ENCODE data around the gene FES.
A peak's percentile ranks its signal among the peaks of the same experiment; 100 is the strongest.

Gene FES

DNA sequence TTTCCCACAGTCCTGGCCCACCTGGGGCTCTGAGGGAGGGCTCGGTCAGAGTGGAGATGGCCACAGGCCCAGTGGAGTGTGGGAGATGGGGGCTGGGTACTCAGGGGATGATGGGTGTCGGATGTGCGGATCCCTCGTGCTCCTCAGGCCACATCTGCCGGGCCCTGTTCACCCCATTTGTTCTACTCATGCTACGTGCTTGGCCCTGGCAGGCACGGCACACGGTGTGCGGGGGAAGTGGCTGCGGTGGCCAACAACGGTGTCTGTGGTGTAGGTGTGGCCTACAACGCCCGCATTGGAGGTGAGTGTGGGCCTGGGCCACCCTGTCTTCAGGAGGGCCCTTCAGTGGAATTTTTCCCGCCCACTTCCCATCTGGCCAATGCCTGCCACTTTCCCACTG is 7.0 kb upstream of the FES start:
- no peak for DNase-seq

DNA sequence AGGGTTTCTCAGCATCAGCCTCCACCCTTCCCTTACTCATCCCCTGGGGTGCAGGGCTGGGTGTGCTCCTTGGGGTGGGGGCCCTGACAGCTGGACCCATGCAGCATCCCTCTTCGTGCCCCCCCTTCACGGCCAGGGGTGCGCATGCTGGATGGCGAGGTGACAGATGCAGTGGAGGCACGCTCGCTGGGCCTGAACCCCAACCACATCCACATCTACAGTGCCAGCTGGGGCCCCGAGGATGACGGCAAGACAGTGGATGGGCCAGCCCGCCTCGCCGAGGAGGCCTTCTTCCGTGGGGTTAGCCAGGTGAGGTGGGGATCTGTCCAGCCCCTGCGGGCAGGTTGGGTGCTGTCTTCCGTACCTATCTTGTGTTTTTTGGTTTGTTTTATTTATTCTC is 6.3 kb upstream of the FES start:
- DNase-seq = no peak

DNA sequence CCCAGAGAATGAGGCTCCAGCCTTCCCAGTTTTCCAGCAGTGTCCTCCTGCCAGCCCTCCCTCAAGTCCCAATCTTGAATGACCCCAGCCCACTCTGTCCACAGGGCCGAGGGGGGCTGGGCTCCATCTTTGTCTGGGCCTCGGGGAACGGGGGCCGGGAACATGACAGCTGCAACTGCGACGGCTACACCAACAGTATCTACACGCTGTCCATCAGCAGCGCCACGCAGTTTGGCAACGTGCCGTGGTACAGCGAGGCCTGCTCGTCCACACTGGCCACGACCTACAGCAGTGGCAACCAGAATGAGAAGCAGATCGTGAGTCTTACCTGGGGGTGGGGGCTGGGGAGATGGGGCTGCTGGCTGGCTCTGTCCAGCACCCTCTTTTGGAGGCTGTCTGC is 5.6 kb upstream of the FES start:
- DNase-seq = no peak

DNA sequence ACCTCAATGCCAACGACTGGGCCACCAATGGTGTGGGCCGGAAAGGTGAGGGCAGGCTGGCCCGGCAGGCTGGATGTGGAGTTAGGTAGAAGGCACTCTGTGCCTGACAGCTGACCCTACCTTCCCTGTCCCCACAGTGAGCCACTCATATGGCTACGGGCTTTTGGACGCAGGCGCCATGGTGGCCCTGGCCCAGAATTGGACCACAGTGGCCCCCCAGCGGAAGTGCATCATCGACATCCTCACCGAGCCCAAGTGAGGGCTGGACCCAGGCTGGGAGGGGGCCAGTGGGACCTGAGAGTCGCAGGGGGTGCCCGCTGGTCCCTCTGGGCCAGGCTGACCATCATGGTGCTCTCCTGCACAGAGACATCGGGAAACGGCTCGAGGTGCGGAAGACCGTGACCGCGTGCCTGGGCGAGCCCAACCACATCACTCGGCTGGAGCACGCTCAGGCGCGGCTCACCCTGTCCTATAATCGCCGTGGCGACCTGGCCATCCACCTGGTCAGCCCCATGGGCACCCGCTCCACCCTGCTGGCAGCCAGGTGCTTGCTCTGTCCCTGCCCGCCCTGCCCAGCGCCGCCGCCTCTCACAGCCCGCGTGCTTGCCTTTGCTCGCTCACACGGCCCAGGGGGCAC is 4.5 kb upstream of the FES start:
- no peak for DNase-seq

DNA sequence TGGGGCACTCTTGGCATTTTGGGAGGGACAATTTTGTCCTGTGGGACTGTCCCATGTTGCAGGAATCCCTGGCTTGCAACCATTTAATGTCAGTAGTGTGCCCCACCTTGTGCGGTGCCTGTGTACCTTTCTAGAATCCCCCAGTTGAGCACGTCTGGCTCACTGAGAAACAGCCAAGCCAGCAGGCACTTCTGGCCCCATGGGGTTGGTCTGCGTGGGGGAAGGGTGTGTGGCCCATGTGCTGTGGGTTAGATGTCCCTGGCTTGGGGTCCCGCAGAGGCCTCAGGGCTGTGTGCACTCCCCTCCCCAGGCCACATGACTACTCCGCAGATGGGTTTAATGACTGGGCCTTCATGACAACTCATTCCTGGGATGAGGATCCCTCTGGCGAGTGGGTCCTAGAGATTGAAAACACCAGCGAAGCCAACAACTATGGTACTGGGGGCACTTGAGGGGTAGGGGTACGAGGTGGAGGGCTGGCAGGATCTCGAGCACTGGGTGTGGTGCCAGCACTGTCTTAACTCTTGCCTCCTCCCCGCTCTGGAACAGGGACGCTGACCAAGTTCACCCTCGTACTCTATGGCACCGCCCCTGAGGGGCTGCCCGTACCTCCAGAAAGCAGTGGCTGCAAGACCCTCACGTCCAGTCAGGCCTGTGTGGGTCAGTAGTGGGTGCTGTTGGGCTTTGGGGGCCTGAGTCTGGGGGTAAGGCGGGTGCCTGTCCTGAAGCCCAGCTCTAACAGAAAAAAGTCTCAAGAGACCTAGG is 3.7 kb upstream of the FES start:
- no peak for DNase-seq

DNA sequence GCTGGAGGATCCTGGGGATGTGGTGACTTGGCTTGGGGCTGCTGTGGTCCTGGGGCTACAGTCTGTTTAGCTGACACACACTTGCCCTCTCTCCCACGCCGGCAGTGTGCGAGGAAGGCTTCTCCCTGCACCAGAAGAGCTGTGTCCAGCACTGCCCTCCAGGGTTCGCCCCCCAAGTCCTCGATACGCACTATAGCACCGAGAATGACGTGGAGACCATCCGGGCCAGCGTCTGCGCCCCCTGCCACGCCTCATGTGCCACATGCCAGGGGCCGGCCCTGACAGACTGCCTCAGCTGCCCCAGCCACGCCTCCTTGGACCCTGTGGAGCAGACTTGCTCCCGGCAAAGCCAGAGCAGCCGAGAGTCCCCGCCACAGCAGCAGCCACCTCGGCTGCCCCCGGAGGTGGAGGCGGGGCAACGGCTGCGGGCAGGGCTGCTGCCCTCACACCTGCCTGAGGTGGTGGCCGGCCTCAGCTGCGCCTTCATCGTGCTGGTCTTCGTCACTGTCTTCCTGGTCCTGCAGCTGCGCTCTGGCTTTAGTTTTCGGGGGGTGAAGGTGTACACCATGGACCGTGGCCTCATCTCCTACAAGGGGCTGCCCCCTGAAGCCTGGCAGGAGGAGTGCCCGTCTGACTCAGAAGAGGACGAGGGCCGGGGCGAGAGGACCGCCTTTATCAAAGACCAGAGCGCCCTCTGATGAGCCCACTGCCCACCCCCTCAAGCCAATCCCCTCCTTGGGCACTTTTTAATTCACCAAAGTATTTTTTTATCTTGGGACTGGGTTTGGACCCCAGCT is 2.9 kb upstream of the FES start:
- DNase-seq = no peak

DNA sequence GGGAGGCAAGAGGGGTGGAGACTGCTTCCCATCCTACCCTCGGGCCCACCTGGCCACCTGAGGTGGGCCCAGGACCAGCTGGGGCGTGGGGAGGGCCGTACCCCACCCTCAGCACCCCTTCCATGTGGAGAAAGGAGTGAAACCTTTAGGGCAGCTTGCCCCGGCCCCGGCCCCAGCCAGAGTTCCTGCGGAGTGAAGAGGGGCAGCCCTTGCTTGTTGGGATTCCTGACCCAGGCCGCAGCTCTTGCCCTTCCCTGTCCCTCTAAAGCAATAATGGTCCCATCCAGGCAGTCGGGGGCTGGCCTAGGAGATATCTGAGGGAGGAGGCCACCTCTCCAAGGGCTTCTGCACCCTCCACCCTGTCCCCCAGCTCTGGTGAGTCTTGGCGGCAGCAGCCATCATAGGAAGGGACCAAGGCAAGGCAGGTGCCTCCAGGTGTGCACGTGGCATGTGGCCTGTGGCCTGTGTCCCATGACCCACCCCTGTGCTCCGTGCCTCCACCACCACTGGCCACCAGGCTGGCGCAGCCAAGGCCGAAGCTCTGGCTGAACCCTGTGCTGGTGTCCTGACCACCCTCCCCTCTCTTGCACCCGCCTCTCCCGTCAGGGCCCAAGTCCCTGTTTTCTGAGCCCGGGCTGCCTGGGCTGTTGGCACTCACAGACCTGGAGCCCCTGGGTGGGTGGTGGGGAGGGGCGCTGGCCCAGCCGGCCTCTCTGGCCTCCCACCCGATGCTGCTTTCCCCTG is 2.2 kb upstream of the FES start:
- DNase-seq = no peak

DNA sequence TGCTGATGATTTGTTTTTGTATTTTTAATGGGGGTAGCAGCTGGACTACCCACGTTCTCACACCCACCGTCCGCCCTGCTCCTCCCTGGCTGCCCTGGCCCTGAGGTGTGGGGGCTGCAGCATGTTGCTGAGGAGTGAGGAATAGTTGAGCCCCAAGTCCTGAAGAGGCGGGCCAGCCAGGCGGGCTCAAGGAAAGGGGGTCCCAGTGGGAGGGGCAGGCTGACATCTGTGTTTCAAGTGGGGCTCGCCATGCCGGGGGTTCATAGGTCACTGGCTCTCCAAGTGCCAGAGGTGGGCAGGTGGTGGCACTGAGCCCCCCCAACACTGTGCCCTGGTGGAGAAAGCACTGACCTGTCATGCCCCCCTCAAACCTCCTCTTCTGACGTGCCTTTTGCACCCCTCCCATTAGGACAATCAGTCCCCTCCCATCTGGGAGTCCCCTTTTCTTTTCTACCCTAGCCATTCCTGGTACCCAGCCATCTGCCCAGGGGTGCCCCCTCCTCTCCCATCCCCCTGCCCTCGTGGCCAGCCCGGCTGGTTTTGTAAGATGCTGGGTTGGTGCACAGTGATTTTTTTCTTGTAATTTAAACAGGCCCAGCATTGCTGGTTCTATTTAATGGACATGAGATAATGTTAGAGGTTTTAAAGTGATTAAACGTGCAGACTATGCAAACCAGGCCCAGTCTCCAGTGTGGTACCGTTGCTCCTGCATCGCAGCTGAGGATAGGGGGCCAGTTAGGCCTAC is 1.4 kb upstream of the FES start:
- DNase-seq = no peak

DNA sequence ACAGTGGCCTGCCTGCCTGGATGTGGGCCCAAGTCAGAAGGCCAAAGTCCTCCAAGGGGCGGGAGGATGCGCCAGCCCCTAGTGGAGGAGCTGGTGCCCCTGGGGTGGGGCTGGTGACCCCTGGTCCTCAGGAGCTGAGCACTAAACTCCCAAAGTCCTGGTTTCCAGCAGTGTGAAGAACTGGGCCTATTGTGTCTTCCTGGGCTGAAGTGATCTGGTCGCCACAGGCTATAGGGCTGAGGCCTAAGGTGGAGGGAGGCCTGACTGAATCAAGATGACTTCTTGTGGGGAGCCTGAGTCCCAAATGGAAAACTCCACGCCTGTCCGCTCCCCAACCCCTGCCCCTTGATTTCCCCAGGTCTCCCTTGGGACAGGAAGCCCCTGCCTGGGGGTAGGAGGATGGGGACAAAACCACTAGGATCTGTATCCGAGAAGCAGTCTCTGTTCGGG is 753 bp upstream of the FES start:
- DNase-seq = no peak

DNA sequence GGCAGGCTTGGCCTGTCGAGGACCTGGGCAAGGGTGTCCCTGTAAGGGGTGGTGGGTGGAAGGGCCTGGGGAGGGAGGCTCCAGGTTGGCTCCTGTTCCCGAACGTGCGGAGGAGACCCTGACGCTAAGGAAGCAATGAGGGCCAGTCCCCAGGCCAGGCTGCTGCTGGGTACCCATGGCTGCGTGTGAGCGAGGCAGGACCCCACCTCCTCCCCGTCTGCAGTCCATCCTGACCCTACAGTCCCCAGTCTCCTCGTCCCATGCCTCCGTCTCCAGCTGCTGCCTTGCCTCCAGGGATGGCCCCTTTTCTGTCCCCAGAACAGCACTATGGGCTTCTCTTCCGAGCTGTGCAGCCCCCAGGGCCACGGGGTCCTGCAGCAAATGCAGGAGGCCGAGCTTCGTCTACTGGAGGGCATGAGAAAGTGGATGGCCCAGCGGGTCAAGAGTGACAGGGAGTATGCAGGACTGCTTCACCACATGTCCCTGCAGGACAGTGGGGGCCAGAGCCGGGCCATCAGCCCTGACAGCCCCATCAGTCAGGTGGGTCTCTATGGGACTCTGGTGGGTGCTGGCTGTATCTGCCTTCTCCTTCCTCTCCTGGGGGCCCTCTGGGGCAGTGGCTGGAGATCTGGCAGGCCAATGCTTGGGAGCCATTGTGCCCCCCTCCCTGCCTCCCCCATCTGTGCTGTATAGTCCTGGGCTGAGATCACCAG is 571 bp downstream of the FES start:
- no peak for DNase-seq

DNA sequence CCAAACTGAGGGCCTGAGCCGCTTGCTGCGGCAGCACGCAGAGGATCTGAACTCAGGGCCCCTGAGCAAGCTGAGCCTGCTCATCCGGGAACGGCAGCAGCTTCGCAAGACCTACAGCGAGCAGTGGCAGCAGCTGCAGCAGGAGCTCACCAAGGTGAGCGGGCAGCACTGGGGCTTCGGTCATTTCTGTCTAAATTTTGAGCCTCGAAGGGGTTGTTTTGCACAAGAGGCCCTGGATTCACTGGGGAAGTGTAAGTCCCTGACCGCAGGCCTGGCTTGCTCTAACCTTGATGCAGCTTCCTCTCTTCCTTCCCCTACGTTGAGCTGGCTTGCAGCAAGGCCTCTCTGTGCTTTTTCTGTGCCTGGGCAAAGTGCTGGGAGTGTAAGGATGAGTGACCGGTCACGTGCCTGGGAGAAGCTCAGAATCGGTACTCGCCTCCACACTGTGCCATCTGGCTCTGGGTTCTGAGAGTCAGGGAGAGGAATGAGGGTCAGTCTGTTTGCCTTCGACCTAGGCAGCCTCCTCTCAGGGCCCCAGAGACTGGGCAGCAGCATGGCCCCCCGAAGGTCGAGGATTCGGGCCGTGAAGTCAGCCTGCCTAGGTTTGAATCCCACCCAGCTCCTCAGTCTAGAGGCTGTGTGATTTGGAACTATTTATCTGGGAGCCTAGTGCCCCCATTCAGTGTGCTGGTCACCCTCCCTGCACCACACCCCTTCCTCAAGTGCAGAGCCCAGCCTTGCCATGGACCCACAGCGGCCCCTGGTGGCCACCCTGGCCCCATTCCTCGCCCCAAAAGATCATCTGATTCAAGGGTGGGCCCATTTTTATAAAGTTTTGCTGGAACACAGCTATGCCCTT is 1.4 kb downstream of the FES start:
- DNase-seq = peak; percentile 35

DNA sequence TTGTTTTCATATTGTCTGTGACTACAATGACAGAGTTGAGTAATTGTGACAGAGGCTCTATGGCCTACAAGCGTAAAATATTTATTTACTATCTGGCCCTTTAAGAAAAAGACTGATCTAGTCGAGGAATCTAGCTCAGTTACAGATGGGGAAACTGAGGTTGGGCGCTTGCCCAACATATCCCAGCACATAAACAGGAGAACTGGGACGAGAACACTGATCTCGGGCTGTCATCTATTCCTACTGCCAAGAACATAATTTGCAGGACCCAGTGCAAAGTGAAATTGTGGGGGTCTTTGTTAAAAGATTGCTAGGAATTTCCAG is 1.9 kb downstream of the FES start:
- no peak for DNase-seq

DNA sequence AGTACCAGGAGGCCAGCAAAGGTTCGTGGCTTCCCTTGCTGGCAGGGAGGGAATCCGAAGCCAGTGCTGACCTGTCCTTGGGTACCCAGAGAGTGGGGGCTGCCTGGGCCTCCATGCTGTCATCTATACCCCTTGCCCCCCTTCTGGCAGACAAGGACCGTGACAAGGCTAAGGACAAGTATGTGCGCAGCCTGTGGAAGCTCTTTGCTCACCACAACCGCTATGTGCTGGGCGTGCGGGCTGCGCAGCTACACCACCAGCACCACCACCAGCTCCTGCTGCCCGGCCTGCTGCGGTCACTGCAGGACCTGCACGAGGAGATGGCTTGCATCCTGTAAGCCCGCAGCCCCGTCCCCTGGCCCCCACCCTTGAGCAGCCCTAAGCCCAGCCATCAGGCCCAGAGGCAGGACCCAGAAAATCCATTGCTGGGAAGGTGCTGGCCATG is 2.8 kb downstream of the FES start:
- DNase-seq = no peak

DNA sequence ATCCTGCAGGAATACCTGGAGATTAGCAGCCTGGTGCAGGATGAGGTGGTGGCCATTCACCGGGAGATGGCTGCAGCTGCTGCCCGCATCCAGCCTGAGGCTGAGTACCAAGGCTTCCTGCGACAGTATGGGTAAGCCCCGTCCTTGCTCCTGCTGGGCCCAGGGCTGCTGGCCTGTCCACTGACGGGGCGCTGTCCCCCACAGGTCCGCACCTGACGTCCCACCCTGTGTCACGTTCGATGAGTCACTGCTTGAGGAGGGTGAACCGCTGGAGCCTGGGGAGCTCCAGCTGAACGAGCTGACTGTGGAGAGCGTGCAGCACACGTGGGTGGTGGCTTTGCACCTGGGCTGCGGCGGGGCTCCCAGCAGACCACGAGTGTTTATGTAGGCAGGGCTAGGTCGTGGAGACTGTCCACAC is 5.0 kb downstream of the FES start:
- no peak for DNase-seq

DNA sequence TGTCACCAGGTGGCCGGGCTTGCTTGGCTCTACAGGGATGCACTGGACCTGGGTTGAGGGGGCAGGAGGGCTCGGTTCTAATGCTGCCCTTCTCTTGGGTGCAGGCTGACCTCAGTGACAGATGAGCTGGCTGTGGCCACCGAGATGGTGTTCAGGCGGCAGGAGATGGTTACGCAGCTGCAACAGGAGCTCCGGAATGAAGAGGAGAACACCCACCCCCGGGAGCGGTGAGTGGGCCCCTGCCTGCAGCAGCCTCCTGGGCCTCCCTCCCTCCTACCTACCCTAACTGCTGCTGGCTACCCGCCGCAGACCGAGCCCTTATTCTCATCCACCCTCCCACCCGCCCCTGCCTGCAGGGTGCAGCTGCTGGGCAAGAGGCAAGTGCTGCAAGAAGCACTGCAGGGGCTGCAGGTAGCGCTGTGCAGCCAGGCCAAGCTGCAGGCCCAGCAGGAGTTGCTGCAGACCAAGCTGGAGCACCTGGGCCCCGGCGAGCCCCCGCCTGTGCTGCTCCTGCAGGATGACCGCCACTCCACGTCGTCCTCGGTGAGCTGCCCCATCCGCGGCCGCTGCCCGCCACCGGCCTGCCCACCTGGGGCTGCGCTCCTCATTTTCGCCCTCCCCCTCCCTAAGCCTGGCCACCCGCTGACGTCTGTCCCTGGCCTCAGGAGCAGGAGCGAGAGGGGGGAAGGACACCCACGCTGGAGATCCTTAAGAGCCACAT is 5.6 kb downstream of the FES start:
- DNase-seq = no peak

DNA sequence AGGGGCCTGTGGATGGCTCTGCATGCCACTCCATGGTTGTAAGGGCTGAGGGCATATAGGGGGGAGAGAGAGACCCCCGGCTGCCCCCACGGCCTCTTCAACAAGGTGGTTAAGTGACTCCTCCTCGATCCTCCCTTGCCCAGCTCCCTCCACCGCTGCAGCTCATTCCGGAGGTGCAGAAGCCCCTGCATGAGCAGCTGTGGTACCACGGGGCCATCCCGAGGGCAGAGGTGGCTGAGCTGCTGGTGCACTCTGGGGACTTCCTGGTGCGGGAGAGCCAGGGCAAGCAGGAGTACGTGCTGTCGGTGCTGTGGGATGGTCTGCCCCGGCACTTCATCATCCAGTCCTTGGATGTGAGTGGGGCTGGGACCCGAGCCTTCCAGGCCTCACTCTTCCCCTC is 6.5 kb downstream of the FES start:
- DNase-seq = no peak

DNA sequence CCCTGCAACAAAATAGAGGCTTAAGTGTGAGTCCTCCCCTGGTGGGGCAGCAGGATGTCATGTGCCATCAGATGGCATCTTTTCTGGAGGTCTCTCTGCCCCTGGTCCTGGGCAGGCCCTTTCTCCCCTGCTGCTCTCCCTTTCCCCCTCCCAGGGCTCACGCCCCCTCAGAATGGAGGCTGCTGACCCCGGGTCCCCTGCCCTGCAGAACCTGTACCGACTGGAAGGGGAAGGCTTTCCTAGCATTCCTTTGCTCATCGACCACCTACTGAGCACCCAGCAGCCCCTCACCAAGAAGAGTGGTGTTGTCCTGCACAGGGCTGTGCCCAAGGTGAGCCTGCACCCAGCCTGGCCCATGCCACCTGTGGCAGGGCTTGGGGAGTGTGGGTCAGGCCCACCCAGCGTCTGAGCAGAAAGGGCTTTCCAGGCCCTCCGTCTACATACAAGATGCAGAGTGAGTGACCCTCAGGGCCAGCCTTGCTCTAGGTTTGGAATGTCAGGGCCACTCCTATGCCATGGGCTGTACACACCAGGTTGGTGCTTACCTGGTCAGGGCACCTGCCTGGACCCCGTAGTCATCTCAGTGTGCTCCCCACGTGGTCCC is 7.1 kb downstream of the FES start:
- no peak for DNase-seq

DNA sequence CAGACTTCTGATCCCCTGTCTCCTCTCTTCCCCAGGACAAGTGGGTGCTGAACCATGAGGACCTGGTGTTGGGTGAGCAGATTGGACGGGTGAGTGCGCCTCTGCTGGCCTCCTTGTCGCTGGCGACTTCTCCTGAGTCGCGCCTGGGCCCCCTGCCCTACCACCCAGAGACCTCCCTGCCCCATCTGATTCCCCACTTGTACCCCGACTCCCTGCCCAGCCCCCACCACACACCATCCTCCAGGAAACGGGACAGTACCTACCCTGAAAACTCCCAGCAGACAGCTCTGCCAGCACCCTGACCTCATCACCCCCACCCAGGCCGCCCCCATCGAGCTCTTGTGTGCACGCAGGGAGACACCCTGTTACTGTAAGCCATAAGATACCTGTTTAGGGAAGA is 7.7 kb downstream of the FES start:
- no peak for DNase-seq

DNA sequence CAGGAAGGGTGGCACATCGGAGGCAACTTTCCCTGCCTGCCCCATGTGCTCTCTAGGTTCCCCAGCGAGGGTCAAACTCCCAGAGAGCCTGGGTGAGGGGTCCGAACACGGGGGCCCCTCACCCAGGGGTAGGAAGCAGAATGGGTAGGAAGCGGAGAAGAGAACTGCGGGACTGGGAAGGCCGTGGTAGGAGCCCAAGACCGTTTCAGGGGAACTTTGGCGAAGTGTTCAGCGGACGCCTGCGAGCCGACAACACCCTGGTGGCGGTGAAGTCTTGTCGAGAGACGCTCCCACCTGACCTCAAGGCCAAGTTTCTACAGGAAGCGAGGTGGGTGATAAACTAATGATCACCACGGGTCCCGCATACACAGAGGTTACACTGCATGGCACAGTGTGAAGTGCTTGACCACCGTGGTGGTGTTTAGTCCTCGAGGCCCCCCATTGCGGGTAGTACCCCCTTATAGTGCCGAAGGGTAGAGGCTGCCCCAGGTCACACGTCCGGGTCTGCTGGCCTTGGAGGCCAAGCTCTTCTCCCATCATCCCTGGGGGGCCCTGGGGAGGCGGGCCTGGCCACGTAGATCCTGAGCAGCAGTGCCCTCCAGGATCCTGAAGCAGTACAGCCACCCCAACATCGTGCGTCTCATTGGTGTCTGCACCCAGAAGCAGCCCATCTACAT is 8.3 kb downstream of the FES start:
- no peak for DNase-seq

Measured in NCI-H1092 (cell line).